ENCODE results near the gene PLB1.

DNA sequence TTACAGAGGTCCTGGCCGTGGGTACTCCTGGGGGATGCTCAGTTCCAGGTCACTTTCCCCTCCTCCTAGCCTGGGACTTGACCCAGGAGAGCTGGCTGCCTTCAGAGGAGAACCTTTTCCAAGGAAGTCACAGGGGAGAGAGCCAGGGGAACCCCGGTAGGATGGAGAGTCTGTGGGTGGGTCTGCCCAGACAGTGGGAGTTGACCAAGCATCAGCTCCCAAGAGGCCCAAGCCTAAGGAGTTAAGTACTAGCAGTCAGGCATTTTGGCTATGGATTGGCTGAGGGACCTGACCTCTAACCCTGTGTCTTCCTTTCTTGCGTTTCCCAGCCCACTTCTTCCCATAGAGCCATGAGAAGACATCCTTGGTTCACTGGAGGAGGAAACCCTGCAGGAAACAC lies 48.8 kb upstream of the PLB1 start:
- TF ChIP-seq, protein P1, sequence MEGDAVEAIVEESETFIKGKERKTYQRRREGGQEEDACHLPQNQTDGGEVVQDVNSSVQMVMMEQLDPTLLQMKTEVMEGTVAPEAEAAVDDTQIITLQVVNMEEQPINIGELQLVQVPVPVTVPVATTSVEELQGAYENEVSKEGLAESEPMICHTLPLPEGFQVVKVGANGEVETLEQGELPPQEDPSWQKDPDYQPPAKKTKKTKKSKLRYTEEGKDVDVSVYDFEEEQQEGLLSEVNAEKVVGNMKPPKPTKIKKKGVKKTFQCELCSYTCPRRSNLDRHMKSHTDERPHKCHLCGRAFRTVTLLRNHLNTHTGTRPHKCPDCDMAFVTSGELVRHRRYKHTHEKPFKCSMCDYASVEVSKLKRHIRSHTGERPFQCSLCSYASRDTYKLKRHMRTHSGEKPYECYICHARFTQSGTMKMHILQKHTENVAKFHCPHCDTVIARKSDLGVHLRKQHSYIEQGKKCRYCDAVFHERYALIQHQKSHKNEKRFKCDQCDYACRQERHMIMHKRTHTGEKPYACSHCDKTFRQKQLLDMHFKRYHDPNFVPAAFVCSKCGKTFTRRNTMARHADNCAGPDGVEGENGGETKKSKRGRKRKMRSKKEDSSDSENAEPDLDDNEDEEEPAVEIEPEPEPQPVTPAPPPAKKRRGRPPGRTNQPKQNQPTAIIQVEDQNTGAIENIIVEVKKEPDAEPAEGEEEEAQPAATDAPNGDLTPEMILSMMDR (IDR thresholded peaks at IDR 0.05): no peak
- TF ChIP-seq POLR2A (IDR thresholded peaks at IDR 0.05): no peak
